Tibial nerve (tissue), 4 donors: ENCODE data around the gene FGD5. TPM values are rescaled to one million over a fixed set of nuclear protein-coding genes. Genes with fewer than 3 reads are reported as not detected.

Experiments used
- DNase-seq, 2 donors: peaks; one replicate each; pipeline ENCODE4 v3.0.0-alpha.2; 2019; ENCODE audit warnings: low spot score in 2 of 2
- H3K27ac ChIP-seq, 4 donors: fragments of 200-600 bp; sonication (generic) in 3 of 4; one replicate each; pipeline ENCODE4 v1.5.1; 2017 to 2019; ENCODE audit warnings: mild to moderate bottlenecking in 1 of 4
- H3K27me3 ChIP-seq, 2 donors: fragments of 200-600 bp; sonication (generic) in 1 of 2; one replicate each; pipeline versions ENCODE4 v1.5.1 to v1.6.0; 2017 to 2019
- H3K36me3 ChIP-seq, 3 donors: fragments of 200-600 bp; sonication (generic); one replicate each; pipeline ENCODE4 v1.5.1; 2018 to 2019
- H3K4me1 ChIP-seq, 4 donors: fragments of 200-600 bp; sonication (generic) in 3 of 4; one replicate each; pipeline ENCODE4 v1.5.1; 2017 to 2019
- H3K4me3 ChIP-seq, 4 donors: fragments of 200-600 bp; sonication (generic) in 3 of 4; one replicate each; pipeline ENCODE4 v1.5.1; 2017 to 2019; ENCODE audit warnings: mild to moderate bottlenecking in 1 of 4, moderate library complexity in 1 of 4
- H3K9me3 ChIP-seq, 4 donors: fragments of 200-600 bp; sonication (generic) in 3 of 4; one replicate each; pipeline ENCODE4 v1.5.1; 2017 to 2019
- CTCF ChIP-seq, 5 experiments: fragments of 200-600 bp in 3 of 5; fragments of 450-650 bp in 2 of 5; sonication (generic) in 3 of 5; IDR thresholded peaks; one replicate each; pipeline ENCODE4 v1.5.1; 2016 to 2019; ENCODE audit warnings: antibody characterized with exemption in 5 of 5, mild to moderate bottlenecking in 3 of 5, moderate library complexity in 2 of 5
- EP300 ChIP-seq, 2 donors: sonication (generic); formaldehyde crosslinking; IDR thresholded peaks; one replicate each; pipeline ENCODE4 v1.6.1; 2017; ENCODE audit warnings: antibody characterized with exemption in 2 of 2, mild to moderate bottlenecking in 1 of 2
- POLR2A ChIP-seq, 2 donors: fragments of 450-650 bp; IDR thresholded peaks; one replicate each; pipeline ENCODE4 v1.6.1; 2017; ENCODE audit warnings: antibody characterized with exemption in 2 of 2, mild to moderate bottlenecking in 2 of 2, moderate library complexity in 2 of 2
- WGBS, 2 donors: methylation state at CpG; one replicate each; pipeline ENCODE4 v1.1.5; 2018; 5-methylcytosine and 5-hydroxymethylcytosine counted together
- total RNA-seq, 4 donors: library from RNA; depleted of rRNA; stranded (reverse); fragments of >200 nt; gene quantifications; one replicate each; pipeline ENCODE4 v1.1.0, GENCODE V29; 2016

FGD5 gene
- total RNA-seq, 4 donors from 2014 or later, result 33.3 to 41.8 (median 38.7) TPM

GRCh38 chr3:14869917-14870782, 51.4 kb downstream of the FGD5 start:
- no peak for DNase-seq
- Histone ChIP-seq H3K36me3 (no peaks in the 10 kb centered on the region), H3K9me3 (no peaks in the 10 kb centered on the region), H3K4me1 (peaks cover 0 to 60% (median 4%) of the 10 kb centered on the region in 4 donors), H3K27me3 (no peaks in the 10 kb centered on the region), H3K27ac (peak overlapping the region in 1 of 4 donors; percentile 33), H3K4me3 (no peak overlapping the region)
- 75 to 79% methylated on average over 16 to 17 of the region's 17 CpGs for WGBS, 2 donors
- TF ChIP-seq CTCF (IDR thresholded peaks at IDR 0.05) (no peak), EP300 (IDR thresholded peaks at IDR 0.05) (no peak), POLR2A (IDR thresholded peaks at IDR 0.05) (no peak)

- 69 to 75% methylated on average over 4 of the region's 4 CpGs for WGBS, 2 donors
- no peaks in the 10 kb centered on the region for H3K27me3 ChIP-seq
- H3K4me3 ChIP-seq, result no peak overlapping the region
- H3K9me3 ChIP-seq, result no peaks in the 10 kb centered on the region
- H3K36me3 ChIP-seq, result no peaks in the 10 kb centered on the region
- H3K4me1 ChIP-seq, result peaks cover 0 to 63% (median 4%) of the 10 kb centered on the region in 4 donors
- TF ChIP-seq CTCF (IDR thresholded peaks at IDR 0.05) (no peak), EP300 (IDR thresholded peaks at IDR 0.05) (no peak), POLR2A (IDR thresholded peaks at IDR 0.05) (no peak)
- peak overlapping the region in 2 of 4 donors; percentile 4 to 28 for H3K27ac ChIP-seq
- no peak for DNase-seq
Observed at GRCh38 chr3:14870783-14871060, 52.0 kb downstream of the FGD5 start.

- H3K27me3 ChIP-seq, result no peaks in the 10 kb centered on the region
- 54 to 66% methylated on average over 10 of the region's 10 CpGs for WGBS, 2 donors
- H3K9me3 ChIP-seq, result no peaks in the 10 kb centered on the region
- H3K36me3 ChIP-seq, result no peaks in the 10 kb centered on the region
- H3K4me1 ChIP-seq, result peaks cover 0 to 65% (median 4%) of the 10 kb centered on the region in 4 donors
- TF ChIP-seq CTCF (IDR thresholded peaks at IDR 0.05) (no peak), POLR2A (IDR thresholded peaks at IDR 0.05) (no peak), EP300 (IDR thresholded peaks at IDR 0.05) (no peak)
- no peak overlapping the region for H3K4me3 ChIP-seq
- H3K27ac ChIP-seq, result peak overlapping the region in 3 of 4 donors; percentile 2 to 66 (median 23)
- DNase-seq, result no peak
Observed at GRCh38 chr3:14871456-14872200, 52.9 kb downstream of the FGD5 start.

- no peaks in the 10 kb centered on the region for H3K27me3 ChIP-seq
- peak overlapping the region in 1 of 4 donors; percentile 26 for H3K27ac ChIP-seq
- H3K4me1 ChIP-seq, result peaks cover 0 to 74% (median 11%) of the 10 kb centered on the region in 4 donors
- no peaks in the 10 kb centered on the region for H3K36me3 ChIP-seq
- H3K9me3 ChIP-seq, result no peaks in the 10 kb centered on the region
- DNase-seq, result no peak
- WGBS, 2 donors, result 55 to 71% methylated on average over 4 of the region's 4 CpGs
- TF ChIP-seq POLR2A (IDR thresholded peaks at IDR 0.05), result no peak
- no peak for TF ChIP-seq CTCF (IDR thresholded peaks at IDR 0.05)
- TF ChIP-seq EP300 (IDR thresholded peaks at IDR 0.05), result no peak
- H3K4me3 ChIP-seq, result no peak overlapping the region
Observed at GRCh38 chr3:14872706-14873105, 53.9 kb downstream of the FGD5 start.

GRCh38 chr3:14874784-14875183, 56.0 kb downstream of the FGD5 start:
- Histone ChIP-seq H3K27me3 (no peaks in the 10 kb centered on the region), H3K4me1 (peaks cover 0 to 72% (median 15%) of the 10 kb centered on the region in 4 donors), H3K27ac (peak overlapping the region in 2 of 4 donors; percentile 1 to 78), H3K4me3 (no peak overlapping the region), H3K9me3 (no peaks in the 10 kb centered on the region), H3K36me3 (no peaks in the 10 kb centered on the region)
- WGBS, 2 donors, result 80 to 81% methylated on average over 4 of the region's 4 CpGs
- TF ChIP-seq POLR2A (IDR thresholded peaks at IDR 0.05) (no peak), EP300 (IDR thresholded peaks at IDR 0.05) (no peak), CTCF (IDR thresholded peaks at IDR 0.05) (no peak)
- DNase-seq, result no peak
